HUES6 (cell line): ENCODE results near the gene CDHR4.

ENCODE experiments used
- H3K27ac ChIP-seq: 2 replicates; pipeline ENCODE4 v1.7.0; 2013; ENCODE audit warnings: low read depth, mild to moderate bottlenecking, low read length, inconsistent platforms
- H3K27me3 ChIP-seq: 2 replicates; pipeline ENCODE4 v1.6.1; 2013; ENCODE audit warnings: low read length; ENCODE audit not compliant: control insufficient read depth, insufficient read depth
- H3K36me3 ChIP-seq: 2 replicates; pipeline ENCODE4 v1.6.1; 2013; ENCODE audit warnings: low read length; ENCODE audit not compliant: control insufficient read depth, insufficient read depth
- H3K4me1 ChIP-seq: 2 replicates; pipeline ENCODE4 v1.6.1; 2013; ENCODE audit warnings: low read length; ENCODE audit not compliant: control insufficient read depth, insufficient read depth
- H3K4me3 ChIP-seq: 2 replicates; pipeline ENCODE4 v1.5.1; 2013; ENCODE audit warnings: low read depth, low read length
- H3K9ac ChIP-seq: one replicate; pipeline ENCODE4 v1.6.1; 2013; ENCODE audit warnings: mild to moderate bottlenecking, low read length
- H3K9me3 ChIP-seq: 2 replicates; pipeline ENCODE4 v1.6.1; 2013; ENCODE audit warnings: low read depth, low read length; ENCODE audit not compliant: control insufficient read depth, insufficient read depth

The CDHR4 gene

DNA sequence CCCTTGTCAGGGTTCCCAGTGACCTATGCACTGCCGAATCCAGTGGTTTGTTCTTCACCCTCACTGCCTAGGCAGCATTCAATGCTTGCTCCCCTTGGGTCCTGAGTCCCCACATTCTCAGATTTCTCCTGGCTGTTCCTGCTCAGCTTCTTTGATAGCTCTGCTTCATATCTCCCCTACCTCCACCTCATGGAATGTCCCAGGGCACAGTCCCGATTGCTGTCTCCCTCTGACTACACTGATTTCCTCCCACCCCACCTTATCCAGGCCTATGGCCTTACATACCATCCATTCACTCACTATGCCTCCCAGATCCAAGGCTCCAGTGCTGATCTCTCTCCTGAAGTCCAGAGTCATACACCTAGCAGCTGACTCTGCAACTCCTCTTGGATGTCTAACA, 1.5 kb upstream of the CDHR4 start:
- no peak overlapping the region for H3K4me3 ChIP-seq
- no peaks in the 10 kb centered on the region for H3K9me3 ChIP-seq
- H3K36me3 ChIP-seq, result no peaks in the 10 kb centered on the region
- H3K4me1 ChIP-seq, result peaks cover 20% of the 10 kb centered on the region
- H3K27me3 ChIP-seq, result peaks cover 48% of the 10 kb centered on the region
- no peak overlapping the region for H3K9ac ChIP-seq
- H3K27ac ChIP-seq, result no peak overlapping the region

DNA sequence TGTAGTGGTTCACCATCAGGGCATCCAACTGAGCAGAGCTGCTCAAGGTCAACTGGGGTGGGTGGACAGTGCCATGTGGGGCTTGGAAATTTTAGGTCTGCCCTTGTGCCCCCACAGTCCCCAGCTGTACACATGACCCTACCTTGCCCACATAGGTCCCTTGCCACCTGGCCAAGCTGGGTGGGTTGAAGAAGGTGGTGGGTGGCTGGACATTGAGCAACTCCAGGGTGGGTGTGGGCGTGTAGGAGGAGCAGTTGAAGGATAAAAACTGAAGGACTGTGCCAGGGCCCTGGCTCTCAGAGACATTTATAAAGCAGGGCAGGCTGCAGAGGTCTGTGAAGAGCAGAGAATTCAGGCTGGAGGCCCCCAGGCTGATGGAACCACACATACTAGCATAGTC, 568 bp downstream of the CDHR4 start:
- Histone ChIP-seq H3K9me3 (no peaks in the 10 kb centered on the region), H3K4me3 (no peak overlapping the region), H3K36me3 (no peaks in the 10 kb centered on the region), H3K9ac (no peak overlapping the region), H3K27ac (no peak overlapping the region), H3K27me3 (peaks cover 32% of the 10 kb centered on the region), H3K4me1 (peaks cover 8% of the 10 kb centered on the region; the same call in 1 of the 2 replicates)

DNA sequence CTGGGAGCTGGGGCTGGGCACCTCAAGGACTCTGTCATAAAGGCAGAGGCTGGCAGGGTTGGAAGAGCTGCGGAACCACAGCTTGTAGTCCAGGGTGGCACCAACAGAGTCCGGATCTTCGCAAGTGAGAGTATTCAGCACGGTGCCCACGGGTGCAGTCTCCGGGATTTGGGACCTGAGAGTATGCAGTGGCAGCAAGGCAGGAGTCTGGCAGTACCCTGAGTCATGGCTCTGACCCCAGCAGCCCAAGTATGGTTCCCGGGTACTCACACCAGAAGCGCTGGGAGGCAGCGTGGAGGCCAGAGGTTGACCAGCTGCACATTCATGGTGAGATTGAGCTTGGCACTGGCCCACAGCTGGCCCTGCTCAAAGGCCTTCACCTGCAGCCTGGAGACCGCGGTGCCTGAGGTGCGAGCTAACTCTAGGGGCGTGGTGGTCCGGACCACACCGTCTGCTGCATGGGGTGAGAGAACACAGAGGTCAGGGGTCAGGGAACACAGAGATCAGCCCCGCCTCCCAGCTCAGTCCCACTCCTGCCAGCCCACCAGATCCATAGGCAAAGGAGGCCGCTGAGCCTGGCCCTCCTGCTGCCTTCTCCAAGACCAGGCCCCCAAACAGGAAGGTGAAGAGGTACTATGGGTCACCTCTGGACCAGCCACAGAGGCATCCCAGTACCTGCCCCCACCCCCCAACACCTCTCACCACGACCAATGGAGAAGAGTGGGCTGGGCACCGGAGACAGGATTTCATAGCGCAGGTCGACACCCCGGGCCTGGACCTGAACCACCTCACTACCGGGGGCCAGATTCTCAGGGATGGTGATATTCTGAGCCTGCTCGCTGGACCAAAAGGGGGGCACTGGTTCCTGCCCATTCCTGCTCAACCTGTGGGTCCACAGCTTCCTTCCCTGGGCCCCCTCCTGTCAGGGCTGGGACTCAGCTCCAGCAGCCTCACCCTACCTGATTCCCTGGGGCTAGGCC, 4.5 kb downstream of the CDHR4 start:
- no peaks in the 10 kb centered on the region for H3K36me3 ChIP-seq
- H3K9me3 ChIP-seq, result no peaks in the 10 kb centered on the region
- H3K4me3 ChIP-seq, result no peak overlapping the region
- H3K4me1 ChIP-seq, result peaks cover 3% of the 10 kb centered on the region; the same call in 1 of the 2 replicates
- H3K27me3 ChIP-seq, result peaks cover 8% of the 10 kb centered on the region; the same call in 1 of the 2 replicates
- no peak overlapping the region for H3K9ac ChIP-seq
- no peak overlapping the region for H3K27ac ChIP-seq

DNA sequence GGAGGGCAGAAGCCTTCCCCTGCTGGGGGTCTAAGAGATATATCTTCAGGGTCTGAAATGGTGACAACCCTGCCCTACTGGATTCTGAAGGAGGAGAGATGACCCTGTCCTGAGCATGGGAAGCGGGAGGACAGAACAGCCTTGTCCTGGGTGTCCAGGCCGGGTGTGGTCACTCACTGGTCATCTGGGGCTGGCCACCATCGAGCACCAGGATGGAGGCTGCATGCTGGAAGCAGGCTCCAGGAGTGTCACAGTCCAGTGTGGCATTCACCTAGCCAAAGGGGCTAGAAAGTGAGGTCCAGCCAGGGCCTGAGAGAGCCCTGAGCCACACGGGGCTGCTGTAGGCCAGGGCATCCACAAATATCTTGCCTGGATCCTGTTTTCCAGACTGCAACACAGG, 5.2 kb downstream of the CDHR4 start:
- H3K4me3 ChIP-seq, result no peak overlapping the region
- H3K4me1 ChIP-seq, result peaks cover 5% of the 10 kb centered on the region; the same call in 1 of the 2 replicates
- H3K27ac ChIP-seq, result no peak overlapping the region
- H3K36me3 ChIP-seq, result no peaks in the 10 kb centered on the region
- H3K27me3 ChIP-seq, result peaks cover 2% of the 10 kb centered on the region; the same call in 1 of the 2 replicates
- H3K9me3 ChIP-seq, result no peaks in the 10 kb centered on the region
- H3K9ac ChIP-seq, result no peak overlapping the region

DNA sequence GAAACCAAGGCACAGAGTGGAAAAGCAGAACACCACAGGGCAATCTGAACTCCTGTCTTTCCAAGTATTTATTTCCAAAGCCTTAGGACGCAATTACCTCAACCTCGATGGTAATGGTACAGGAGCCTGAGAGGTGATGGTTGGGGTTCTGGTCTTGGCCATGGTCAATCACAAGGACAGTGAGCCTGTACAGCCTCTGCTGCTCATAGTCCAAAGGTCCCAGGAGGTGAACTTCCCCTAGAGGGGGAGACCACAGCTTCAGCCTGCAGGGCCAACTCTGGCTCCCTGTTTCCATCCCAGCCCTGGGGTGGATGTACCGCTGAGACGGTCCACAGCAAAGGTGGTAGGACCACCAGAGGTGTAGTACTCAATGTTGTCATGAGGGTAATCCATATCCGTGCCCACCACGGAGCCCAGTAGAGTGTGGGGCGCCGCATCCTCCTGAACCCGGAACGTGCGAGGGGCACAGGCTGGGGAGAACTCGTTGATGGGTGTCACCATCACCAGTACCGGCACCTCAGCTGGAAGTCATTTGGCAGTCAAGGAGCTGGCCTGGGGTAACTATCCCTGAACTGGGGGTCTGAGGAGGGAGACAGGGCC, 6.1 kb downstream of the CDHR4 start:
- Histone ChIP-seq H3K27me3 (no peaks in the 10 kb centered on the region), H3K27ac (no peak overlapping the region), H3K36me3 (no peaks in the 10 kb centered on the region), H3K9ac (no peak overlapping the region), H3K4me1 (peaks cover 5% of the 10 kb centered on the region; the same call in 1 of the 2 replicates), H3K9me3 (no peaks in the 10 kb centered on the region), H3K4me3 (no peak overlapping the region)

DNA sequence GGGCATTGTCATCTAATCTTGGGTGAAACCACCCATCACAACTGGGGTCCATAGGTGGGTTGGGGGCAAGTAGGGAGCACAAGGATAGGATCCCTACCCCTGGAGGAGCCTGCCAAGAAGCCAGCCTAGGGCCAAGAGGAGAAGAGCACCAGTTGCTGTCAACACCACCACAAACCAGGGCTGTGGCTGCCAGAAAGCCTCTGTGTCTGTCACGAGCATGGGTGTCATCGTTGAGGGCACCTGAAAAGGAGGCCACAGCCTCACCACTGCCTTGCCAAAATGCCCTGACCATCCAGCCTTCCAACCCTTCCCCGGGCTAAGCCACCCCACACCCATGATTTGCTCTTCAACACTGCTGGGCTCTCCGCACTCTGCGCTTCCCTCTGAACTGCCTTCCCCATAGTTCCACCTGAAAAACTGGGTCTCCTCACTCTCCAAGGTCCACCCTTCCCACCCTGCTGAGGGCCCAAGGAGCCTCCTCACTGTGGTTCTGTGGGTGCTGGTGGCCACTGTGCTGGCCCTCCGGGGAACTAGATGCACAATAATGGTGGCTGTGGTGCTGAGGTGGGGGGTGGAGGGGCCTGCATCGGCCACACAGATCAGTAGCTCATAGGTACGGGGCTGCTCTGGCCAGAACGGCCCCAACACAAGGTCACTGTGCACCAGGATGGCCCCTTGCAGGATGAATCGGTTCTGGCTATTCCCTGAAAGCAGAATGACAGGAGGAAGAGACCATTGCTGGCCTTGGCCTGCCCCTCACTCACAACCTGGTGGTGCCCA, 7.1 kb downstream of the CDHR4 start:
- no peaks in the 10 kb centered on the region for H3K36me3 ChIP-seq
- H3K9me3 ChIP-seq, result no peaks in the 10 kb centered on the region
- H3K27ac ChIP-seq, result no peak overlapping the region
- no peak overlapping the region for H3K4me3 ChIP-seq
- H3K4me1 ChIP-seq, result peaks cover 5% of the 10 kb centered on the region; the same call in 1 of the 2 replicates
- H3K9ac ChIP-seq, result no peak overlapping the region
- no peaks in the 10 kb centered on the region for H3K27me3 ChIP-seq

DNA sequence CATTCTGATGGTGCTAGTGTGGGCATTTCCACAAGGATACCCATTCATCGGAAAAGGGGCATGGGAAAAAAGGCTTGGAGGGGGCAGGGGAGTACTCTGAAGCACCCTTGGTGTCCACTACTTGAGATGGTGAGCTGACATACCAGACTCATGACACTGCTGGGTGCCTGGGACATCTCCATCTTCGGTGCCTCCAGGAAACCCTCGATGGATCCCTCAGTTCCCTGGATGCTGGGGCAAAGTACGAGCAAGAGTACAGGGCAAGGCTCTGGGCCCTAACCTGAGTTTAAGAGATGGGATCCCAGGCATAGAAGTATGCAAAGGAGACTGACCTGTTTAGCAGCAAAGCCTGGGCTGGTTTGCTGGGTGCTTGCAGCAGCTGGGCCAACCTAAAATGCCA, 8.1 kb downstream of the CDHR4 start:
- Histone ChIP-seq H3K27ac (no peak overlapping the region), H3K27me3 (no peaks in the 10 kb centered on the region), H3K9me3 (no peaks in the 10 kb centered on the region), H3K4me1 (peaks cover 10% of the 10 kb centered on the region), H3K9ac (no peak overlapping the region), H3K36me3 (no peaks in the 10 kb centered on the region), H3K4me3 (no peak overlapping the region)

DNA sequence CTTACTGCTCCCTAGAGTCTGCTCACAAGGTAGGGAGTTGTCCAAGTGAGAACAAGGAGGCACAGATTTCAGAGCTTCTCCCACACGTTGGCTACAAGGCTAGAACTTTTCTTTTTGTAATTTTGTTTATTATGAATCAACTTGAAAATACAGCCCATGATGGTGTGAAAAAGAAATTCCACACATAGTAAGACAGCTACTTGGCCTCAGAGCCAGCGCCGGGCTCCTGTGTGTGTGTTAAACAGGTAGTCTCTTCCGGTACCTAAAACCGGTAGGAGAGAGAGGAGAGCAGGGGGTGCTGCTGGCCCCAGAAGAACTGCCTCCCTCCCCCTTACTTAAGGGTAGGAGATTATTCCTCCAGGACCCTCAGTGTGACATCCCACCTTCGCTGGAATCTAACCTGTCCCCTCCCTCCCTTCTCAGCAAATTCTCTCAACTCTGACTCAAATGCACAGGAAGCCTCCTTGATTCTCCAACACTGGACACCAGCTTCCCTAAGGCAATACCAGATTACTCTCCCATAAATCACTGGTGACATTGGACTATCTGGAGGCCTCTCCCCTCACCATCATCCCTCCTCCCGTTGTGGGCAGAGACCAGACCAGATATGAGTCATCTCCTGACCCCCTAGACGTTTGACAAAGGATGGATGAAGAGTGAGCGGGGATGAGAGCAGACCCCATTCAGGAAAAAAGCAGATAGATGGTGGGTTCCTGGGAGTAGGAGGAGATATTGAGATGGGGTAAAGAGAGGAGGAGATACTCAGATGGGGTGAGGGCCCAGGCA, 8.9 kb downstream of the CDHR4 start:
- Histone ChIP-seq H3K9me3 (no peaks in the 10 kb centered on the region), H3K36me3 (no peaks in the 10 kb centered on the region), H3K27ac (no peak overlapping the region), H3K9ac (no peak overlapping the region), H3K27me3 (no peaks in the 10 kb centered on the region), H3K4me1 (peaks cover 10% of the 10 kb centered on the region), H3K4me3 (no peak overlapping the region)

DNA sequence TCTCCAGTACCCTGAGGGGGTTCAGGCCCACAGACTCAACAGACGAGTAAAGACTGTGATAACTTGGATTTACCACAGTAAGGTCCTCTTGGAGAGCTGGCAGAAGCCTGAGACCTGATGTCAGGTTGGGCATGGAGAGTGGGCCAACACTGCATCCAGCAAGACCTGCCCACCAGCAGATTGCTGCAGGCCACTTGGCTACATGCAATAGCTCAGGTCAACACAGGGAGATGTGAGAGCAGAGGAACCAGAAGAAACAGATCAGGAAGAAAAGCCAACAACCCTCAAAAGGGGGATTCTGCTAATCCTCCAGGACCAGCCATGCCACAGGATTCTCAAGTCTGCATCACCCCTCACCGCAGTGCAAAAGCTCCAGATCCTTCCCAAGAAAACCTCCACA, 11.6 kb downstream of the CDHR4 start:
- H3K36me3 ChIP-seq, result 0 out of 2 replicates have a peak, but pooled peaks cover 5% of the 10 kb centered on the region
- H3K9me3 ChIP-seq, result no peaks in the 10 kb centered on the region
- H3K9ac ChIP-seq, result no peak overlapping the region
- no peaks in the 10 kb centered on the region for H3K27me3 ChIP-seq
- no peak overlapping the region for H3K27ac ChIP-seq
- no peak overlapping the region for H3K4me3 ChIP-seq
- peaks cover 10% of the 10 kb centered on the region for H3K4me1 ChIP-seq

DNA sequence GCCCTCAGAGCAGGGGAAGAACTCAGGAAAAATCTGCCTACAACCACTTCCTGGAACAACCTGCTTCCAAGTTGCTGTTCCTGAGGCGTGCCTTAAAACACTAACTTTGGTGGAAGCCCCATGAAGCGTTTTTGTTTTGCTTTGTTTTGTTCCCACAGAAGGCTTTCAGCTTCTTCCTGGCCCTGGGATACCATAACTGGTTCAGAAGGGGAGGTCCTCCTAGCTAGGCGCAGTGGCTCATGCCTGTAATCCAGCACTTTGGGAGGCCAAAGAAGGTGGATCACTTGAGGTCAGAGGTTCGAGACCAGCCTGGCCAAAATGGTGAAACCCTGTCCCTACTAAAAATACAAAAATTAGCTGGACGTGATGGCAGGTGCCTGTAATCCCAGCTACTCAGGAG, 12.1 kb downstream of the CDHR4 start:
- no peaks in the 10 kb centered on the region for H3K27me3 ChIP-seq
- no peak overlapping the region for H3K27ac ChIP-seq
- no peak overlapping the region for H3K4me3 ChIP-seq
- no peak overlapping the region for H3K9ac ChIP-seq
- H3K4me1 ChIP-seq, result peaks cover 10% of the 10 kb centered on the region
- H3K9me3 ChIP-seq, result no peaks in the 10 kb centered on the region
- H3K36me3 ChIP-seq, result 0 out of 2 replicates have a peak, but pooled peaks cover 5% of the 10 kb centered on the region
